Osteocyte (in vitro differentiated cells): ENCODE data around the gene CNOT6L. TPM values are rescaled to one million over a fixed set of nuclear protein-coding genes. Genes with fewer than 3 reads are reported as not detected.

Source experiments
- DNase-seq: peaks from one replicate; pipeline ENCODE4 v3.0.0; 2021; ENCODE audit warnings: mixed read lengths; ENCODE audit not compliant: unreplicated experiment; ENCODE audit errors: extremely low spot score
- H3K27ac Mint-ChIP-seq: one replicate; pipeline ENCODE4 v1.8.0; 2021; ENCODE audit warnings: mild to moderate bottlenecking, mixed read lengths; ENCODE audit not compliant: unreplicated experiment
- H3K27me3 Mint-ChIP-seq: one replicate; pipeline ENCODE4 v1.8.0; 2021; ENCODE audit warnings: mixed read lengths; ENCODE audit not compliant: unreplicated experiment
- H3K36me3 Mint-ChIP-seq: one replicate; pipeline ENCODE4 v1.8.0; 2021; ENCODE audit warnings: mixed read lengths; ENCODE audit not compliant: unreplicated experiment
- H3K4me1 Mint-ChIP-seq: one replicate; pipeline ENCODE4 v1.8.0; 2021; ENCODE audit warnings: mixed read lengths; ENCODE audit not compliant: unreplicated experiment
- H3K4me3 Mint-ChIP-seq: one replicate; pipeline ENCODE4 v1.8.0; 2021; ENCODE audit warnings: mild to moderate bottlenecking, moderate library complexity, mixed read lengths; ENCODE audit not compliant: unreplicated experiment
- H3K9me3 Mint-ChIP-seq: one replicate; pipeline ENCODE4 v1.8.0; 2021; ENCODE audit warnings: mixed read lengths; ENCODE audit not compliant: unreplicated experiment
- total RNA-seq: library from RNA; stranded (reverse); gene quantifications from 2 replicates; pipeline ENCODE4 v1.2.1, GENCODE V29; 2021
- TF ChIP-seq, protein P1 (sequence below): fragments of 200-600 bp; sonication (generic); IDR thresholded peaks from 2 replicates; pipeline ENCODE4 v1.5.0; 2021; ENCODE audit warnings: antibody characterized with exemption, mild to moderate bottlenecking, moderate library complexity

CNOT6L gene
- total RNA-seq, 1 donor from 2014 or later: 28.6 TPM

DNA sequence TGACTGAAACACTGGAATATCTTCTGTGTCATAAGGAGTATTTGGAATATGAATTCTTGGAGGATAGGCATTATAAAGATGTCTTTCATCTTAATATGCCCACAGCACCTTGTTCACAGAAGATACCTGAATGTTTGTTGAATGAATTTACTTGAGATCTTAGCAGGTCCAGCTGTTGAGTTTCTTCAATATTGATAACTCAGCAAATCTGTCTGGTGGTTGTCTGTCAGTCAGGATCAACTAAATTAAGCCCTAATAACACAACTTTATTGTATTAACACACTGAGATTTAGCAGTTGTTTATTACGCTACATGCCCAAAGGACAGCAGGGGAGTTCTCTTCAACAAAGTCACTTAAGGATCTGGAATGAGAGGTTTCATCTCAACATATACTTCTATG lies 106.5 kb downstream of the CNOT6L start:
- TF ChIP-seq, protein P1, sequence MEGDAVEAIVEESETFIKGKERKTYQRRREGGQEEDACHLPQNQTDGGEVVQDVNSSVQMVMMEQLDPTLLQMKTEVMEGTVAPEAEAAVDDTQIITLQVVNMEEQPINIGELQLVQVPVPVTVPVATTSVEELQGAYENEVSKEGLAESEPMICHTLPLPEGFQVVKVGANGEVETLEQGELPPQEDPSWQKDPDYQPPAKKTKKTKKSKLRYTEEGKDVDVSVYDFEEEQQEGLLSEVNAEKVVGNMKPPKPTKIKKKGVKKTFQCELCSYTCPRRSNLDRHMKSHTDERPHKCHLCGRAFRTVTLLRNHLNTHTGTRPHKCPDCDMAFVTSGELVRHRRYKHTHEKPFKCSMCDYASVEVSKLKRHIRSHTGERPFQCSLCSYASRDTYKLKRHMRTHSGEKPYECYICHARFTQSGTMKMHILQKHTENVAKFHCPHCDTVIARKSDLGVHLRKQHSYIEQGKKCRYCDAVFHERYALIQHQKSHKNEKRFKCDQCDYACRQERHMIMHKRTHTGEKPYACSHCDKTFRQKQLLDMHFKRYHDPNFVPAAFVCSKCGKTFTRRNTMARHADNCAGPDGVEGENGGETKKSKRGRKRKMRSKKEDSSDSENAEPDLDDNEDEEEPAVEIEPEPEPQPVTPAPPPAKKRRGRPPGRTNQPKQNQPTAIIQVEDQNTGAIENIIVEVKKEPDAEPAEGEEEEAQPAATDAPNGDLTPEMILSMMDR: no peak
- H3K36me3 Mint-ChIP-seq: peaks cover 14% of the 10 kb centered on the region
- no peak overlapping the region for H3K4me3 Mint-ChIP-seq
- H3K4me1 Mint-ChIP-seq: no peaks in the 10 kb centered on the region
- no peak for DNase-seq
- no peak overlapping the region for H3K27ac Mint-ChIP-seq
- no peaks in the 10 kb centered on the region for H3K27me3 Mint-ChIP-seq
- no peaks in the 10 kb centered on the region for H3K9me3 Mint-ChIP-seq

- Mint-ChIP-seq H3K4me3 (no peak overlapping the region), H3K27ac (no peak overlapping the region), H3K36me3 (peaks cover 14% of the 10 kb centered on the region), H3K9me3 (no peaks in the 10 kb centered on the region), H3K4me1 (no peaks in the 10 kb centered on the region), H3K27me3 (no peaks in the 10 kb centered on the region)
- TF ChIP-seq, protein P1: no peak
- DNase-seq: no peak
Measured at GRCh38 chr4:77711469-77711868, 107.7 kb downstream of the CNOT6L start.

DNA sequence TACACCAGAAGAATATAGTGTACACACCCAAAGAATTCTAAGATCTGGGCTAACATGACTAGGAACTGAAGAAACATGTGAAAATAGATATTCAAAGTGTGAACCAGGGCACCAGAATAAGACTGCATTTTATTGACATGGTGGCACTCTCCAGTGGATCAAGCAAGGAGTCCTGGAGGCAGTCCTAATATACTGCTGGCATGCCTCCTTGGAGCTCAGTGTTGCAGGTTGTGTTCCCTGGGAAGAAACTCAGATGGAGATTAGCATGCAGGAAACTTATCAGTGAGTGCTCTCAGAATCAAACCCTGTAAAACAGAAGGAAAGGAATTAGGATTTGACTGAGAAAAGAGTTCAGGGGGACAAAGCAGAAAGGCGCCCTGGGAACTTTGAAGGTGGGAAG lies 108.5 kb downstream of the CNOT6L start:
- H3K27ac Mint-ChIP-seq: no peak overlapping the region
- no peaks in the 10 kb centered on the region for H3K27me3 Mint-ChIP-seq
- no peaks in the 10 kb centered on the region for H3K9me3 Mint-ChIP-seq
- no peaks in the 10 kb centered on the region for H3K4me1 Mint-ChIP-seq
- H3K4me3 Mint-ChIP-seq: no peak overlapping the region
- TF ChIP-seq, protein P1: no peak
- H3K36me3 Mint-ChIP-seq: peaks cover 13% of the 10 kb centered on the region
- DNase-seq: no peak

- peaks cover 13% of the 10 kb centered on the region for H3K36me3 Mint-ChIP-seq
- no peak overlapping the region for H3K27ac Mint-ChIP-seq
- no peak overlapping the region for H3K4me3 Mint-ChIP-seq
- no peaks in the 10 kb centered on the region for H3K4me1 Mint-ChIP-seq
- DNase-seq: no peak
- H3K9me3 Mint-ChIP-seq: no peaks in the 10 kb centered on the region
- TF ChIP-seq, protein P1: no peak
- H3K27me3 Mint-ChIP-seq: no peaks in the 10 kb centered on the region
Measured at GRCh38 chr4:77710059-77710458, 109.1 kb downstream of the CNOT6L start.

DNA sequence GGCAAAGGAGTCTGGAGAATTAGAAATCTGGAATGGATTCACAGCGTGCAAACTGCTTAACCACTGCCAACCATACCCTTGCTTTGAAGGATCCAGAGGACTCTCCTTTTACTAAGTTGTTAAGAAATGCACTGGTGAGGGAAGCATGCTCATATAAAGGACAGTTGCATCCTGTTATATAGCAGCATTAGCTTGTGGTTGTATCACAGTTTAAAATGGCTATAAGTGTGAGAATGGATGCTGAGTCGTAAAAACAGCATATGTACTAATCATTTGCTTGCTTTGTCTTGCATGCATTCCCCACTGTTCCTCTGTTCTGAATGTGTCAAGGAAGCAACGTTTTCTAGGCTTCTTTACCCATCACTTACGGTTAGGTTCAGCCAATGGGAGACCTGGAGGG lies 112.5 kb downstream of the CNOT6L start:
- no peak overlapping the region for H3K4me3 Mint-ChIP-seq
- peaks cover 4% of the 10 kb centered on the region for H3K36me3 Mint-ChIP-seq
- peaks cover 2% of the 10 kb centered on the region for H3K27me3 Mint-ChIP-seq
- no peaks in the 10 kb centered on the region for H3K4me1 Mint-ChIP-seq
- TF ChIP-seq, protein P1: no peak
- no peak for DNase-seq
- H3K9me3 Mint-ChIP-seq: no peaks in the 10 kb centered on the region
- H3K27ac Mint-ChIP-seq: no peak overlapping the region
